Vagina (tissue), 2 donors: Measurements from ENCODE around the gene TSC22D3.
"Not testable (repeated sequence)": the region's sequence is repeated elsewhere in the genome, so short reads cannot be mapped to it uniquely, and the experiment has no call there.

Experiments used
- CTCF ChIP-seq, 3 experiments: fragments of 450-650 bp in 2 of 3; fragments of 200-600 bp in 1 of 3; sonication (generic) in 1 of 3; IDR thresholded peaks; one replicate each; pipeline ENCODE4 v1.5.1; 2017 to 2019; ENCODE audit warnings: antibody characterized with exemption in 3 of 3, mild to moderate bottlenecking in 2 of 3, moderate library complexity in 2 of 3
- POLR2A ChIP-seq, 2 donors: fragments of 450-650 bp; IDR thresholded peaks; one replicate each; pipeline ENCODE4 v1.6.1; 2017; ENCODE audit warnings: antibody characterized with exemption in 2 of 2, mild to moderate bottlenecking in 2 of 2, moderate library complexity in 2 of 2
- POLR2AphosphoS5 ChIP-seq, 2 donors: sonication (generic); formaldehyde crosslinking; IDR thresholded peaks; one replicate each; pipeline ENCODE4 v1.9.0; 2017; ENCODE audit warnings: antibody characterized with exemption in 2 of 2, mild to moderate bottlenecking in 2 of 2, low read depth in 1 of 2; ENCODE audit not compliant: insufficient read depth in 1 of 2

- TF ChIP-seq CTCF (IDR thresholded peaks at IDR 0.05); POLR2A (IDR thresholded peaks at IDR 0.05); POLR2AphosphoS5 (IDR thresholded peaks at IDR 0.05; ENCODE audit: insufficient read depth in 1 of 2, low read depth in 1 of 2): not testable (repeated sequence)
Measured at GRCh38 chrX:107810053-107810452, 34.5 kb upstream of the TSC22D3 start.
